Measurements from ENCODE around the gene RHBDL1. TPM values are rescaled to one million over a fixed set of nuclear protein-coding genes. Genes with fewer than 3 reads are reported as not detected.

RHBDL1 gene
- total and polyA plus RNA-seq, 10 of the 15 experiments (the other 5 are each of a cell fraction or from before 2014, with no cell fraction given): 0.04 to 1.3 (median 0.65) TPM; not detected in 5

- TF ChIP-seq HCFC1 (IDR thresholded peaks at IDR 0.05; ENCODE audit: low read length): no peak
- TF ChIP-seq NR2C1 (IDR thresholded peaks at IDR 0.05): no peak
- peak; percentile 89 for TF ChIP-seq RAD21 (IDR thresholded peaks at IDR 0.05; ENCODE audit: insufficient read depth, low read depth, low read length)
- no peak for TF ChIP-seq BRCA1 (IDR thresholded peaks at IDR 0.05; ENCODE audit: low read depth, low read length)
- TF ChIP-seq IRF3 (IDR thresholded peaks at IDR 0.05): no peak
- TF ChIP-seq, protein P1, sequence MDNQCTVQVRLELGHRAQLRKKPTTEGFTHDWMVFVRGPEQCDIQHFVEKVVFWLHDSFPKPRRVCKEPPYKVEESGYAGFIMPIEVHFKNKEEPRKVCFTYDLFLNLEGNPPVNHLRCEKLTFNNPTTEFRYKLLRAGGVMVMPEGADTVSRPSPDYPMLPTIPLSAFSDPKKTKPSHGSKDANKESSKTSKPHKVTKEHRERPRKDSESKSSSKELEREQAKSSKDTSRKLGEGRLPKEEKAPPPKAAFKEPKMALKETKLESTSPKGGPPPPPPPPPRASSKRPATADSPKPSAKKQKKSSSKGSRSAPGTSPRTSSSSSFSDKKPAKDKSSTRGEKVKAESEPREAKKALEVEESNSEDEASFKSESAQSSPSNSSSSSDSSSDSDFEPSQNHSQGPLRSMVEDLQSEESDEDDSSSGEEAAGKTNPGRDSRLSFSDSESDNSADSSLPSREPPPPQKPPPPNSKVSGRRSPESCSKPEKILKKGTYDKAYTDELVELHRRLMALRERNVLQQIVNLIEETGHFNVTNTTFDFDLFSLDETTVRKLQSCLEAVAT (IDR thresholded peaks at IDR 0.05): no peak
- TF ChIP-seq, protein P2, sequence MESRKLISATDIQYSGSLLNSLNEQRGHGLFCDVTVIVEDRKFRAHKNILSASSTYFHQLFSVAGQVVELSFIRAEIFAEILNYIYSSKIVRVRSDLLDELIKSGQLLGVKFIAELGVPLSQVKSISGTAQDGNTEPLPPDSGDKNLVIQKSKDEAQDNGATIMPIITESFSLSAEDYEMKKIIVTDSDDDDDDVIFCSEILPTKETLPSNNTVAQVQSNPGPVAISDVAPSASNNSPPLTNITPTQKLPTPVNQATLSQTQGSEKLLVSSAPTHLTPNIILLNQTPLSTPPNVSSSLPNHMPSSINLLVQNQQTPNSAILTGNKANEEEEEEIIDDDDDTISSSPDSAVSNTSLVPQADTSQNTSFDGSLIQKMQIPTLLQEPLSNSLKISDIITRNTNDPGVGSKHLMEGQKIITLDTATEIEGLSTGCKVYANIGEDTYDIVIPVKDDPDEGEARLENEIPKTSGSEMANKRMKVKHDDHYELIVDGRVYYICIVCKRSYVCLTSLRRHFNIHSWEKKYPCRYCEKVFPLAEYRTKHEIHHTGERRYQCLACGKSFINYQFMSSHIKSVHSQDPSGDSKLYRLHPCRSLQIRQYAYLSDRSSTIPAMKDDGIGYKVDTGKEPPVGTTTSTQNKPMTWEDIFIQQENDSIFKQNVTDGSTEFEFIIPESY (IDR thresholded peaks at IDR 0.05): no peak
- TF ChIP-seq ZNF622 (IDR thresholded peaks at IDR 0.05): no peak
- no peak for TF ChIP-seq KLF5 (IDR thresholded peaks at IDR 0.05; ENCODE audit: partially characterized antibody)
- TF ChIP-seq SREBF1 (IDR thresholded peaks at IDR 0.05; ENCODE audit: low read length): no peak
- no peak for TF ChIP-seq KDM1A (IDR thresholded peaks at IDR 0.05; ENCODE audit: borderline replicate concordance)
- no peak for TF ChIP-seq CEBPB (IDR thresholded peaks at IDR 0.05; ENCODE audit: borderline replicate concordance in 1 of 2, low read depth in 2 of 2, low read length in 2 of 2)
- no peak for TF ChIP-seq TBL1XR1 (IDR thresholded peaks at IDR 0.05; ENCODE audit: low read depth, low read length)
- TF ChIP-seq PAX5 (IDR thresholded peaks at IDR 0.05; ENCODE audit: borderline replicate concordance, low read depth, low read length): no peak
- no peak for TF ChIP-seq RBBP5 (conservative IDR thresholded peaks at IDR 0.05)
- no peak for TF ChIP-seq HDAC2 (IDR thresholded peaks at IDR 0.05)
- TF ChIP-seq, protein P3, sequence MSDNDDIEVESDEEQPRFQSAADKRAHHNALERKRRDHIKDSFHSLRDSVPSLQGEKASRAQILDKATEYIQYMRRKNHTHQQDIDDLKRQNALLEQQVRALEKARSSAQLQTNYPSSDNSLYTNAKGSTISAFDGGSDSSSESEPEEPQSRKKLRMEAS (IDR thresholded peaks at IDR 0.05; ENCODE audit: low read depth, low read length): no peak
- TF ChIP-seq, protein P4, sequence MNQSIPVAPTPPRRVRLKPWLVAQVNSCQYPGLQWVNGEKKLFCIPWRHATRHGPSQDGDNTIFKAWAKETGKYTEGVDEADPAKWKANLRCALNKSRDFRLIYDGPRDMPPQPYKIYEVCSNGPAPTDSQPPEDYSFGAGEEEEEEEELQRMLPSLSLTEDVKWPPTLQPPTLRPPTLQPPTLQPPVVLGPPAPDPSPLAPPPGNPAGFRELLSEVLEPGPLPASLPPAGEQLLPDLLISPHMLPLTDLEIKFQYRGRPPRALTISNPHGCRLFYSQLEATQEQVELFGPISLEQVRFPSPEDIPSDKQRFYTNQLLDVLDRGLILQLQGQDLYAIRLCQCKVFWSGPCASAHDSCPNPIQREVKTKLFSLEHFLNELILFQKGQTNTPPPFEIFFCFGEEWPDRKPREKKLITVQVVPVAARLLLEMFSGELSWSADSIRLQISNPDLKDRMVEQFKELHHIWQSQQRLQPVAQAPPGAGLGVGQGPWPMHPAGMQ (IDR thresholded peaks at IDR 0.05; ENCODE audit: borderline replicate concordance): no peak
- peak; percentile 27; the same call in 1 of the 2 replicates for TF ChIP-seq LARP7 (IDR thresholded peaks at IDR 0.05)
- no peak for TF ChIP-seq ATF3 (IDR thresholded peaks at IDR 0.05; ENCODE audit: borderline replicate concordance, extremely low read depth, low read depth, low read length)
- no peak for TF ChIP-seq EED (IDR thresholded peaks at IDR 0.05; ENCODE audit: low read depth)
Observed at GRCh38 chr16:711548-712320, 36.3 kb downstream of the RHBDL1 start (continued).
